ENCODE measurements around the gene P3H3. TPM values are rescaled to one million over a fixed set of nuclear protein-coding genes. Genes with fewer than 3 reads are reported as not detected.

Gene P3H3
- total RNA-seq, 1 experiment from 2014 or later, result 29.5 TPM

GRCh38 chr12:6826125-6826733 lies 2.0 kb upstream of the P3H3 start:
- no peak for DNase-seq (ENCODE audit: low spot score)

- DNase-seq (ENCODE audit: low spot score), result no peak
Observed at GRCh38 chr12:6826734-6827436, 1.3 kb upstream of the P3H3 start.

GRCh38 chr12:6827437-6827911 lies 733 bp upstream of the P3H3 start:
- peak; percentile 88 for DNase-seq (ENCODE audit: low spot score)

GRCh38 chr12:6828781-6829535 lies 751 bp downstream of the P3H3 start:
- DNase-seq (ENCODE audit: low spot score), result no peak

- no peak for DNase-seq (ENCODE audit: low spot score)
Observed at GRCh38 chr12:6829536-6830220, 1.5 kb downstream of the P3H3 start.

- DNase-seq (ENCODE audit: low spot score), result no peak
Observed at GRCh38 chr12:6830286-6830890, 2.2 kb downstream of the P3H3 start.

- DNase-seq (ENCODE audit: low spot score), result no peak
Observed at GRCh38 chr12:6830999-6831398, 2.8 kb downstream of the P3H3 start.

- no peak for DNase-seq (ENCODE audit: low spot score)
Observed at GRCh38 chr12:6831450-6831995, 3.3 kb downstream of the P3H3 start.

GRCh38 chr12:6832125-6832524 lies 3.9 kb downstream of the P3H3 start:
- DNase-seq (ENCODE audit: low spot score), result no peak

- no peak for DNase-seq (ENCODE audit: low spot score)
Observed at GRCh38 chr12:6833189-6833890, 5.1 kb downstream of the P3H3 start.

GRCh38 chr12:6834254-6834653 lies 6.0 kb downstream of the P3H3 start:
- no peak for DNase-seq (ENCODE audit: low spot score)

- DNase-seq (ENCODE audit: low spot score), result no peak
Observed at GRCh38 chr12:6834873-6835272, 6.7 kb downstream of the P3H3 start.

- no peak for DNase-seq (ENCODE audit: low spot score)
Observed at GRCh38 chr12:6836851-6837250, 8.6 kb downstream of the P3H3 start.

GRCh38 chr12:6837370-6838060 lies 9.3 kb downstream of the P3H3 start:
- DNase-seq (ENCODE audit: low spot score), result no peak

- DNase-seq (ENCODE audit: low spot score), result no peak
Observed at GRCh38 chr12:6838854-6839253, 10.6 kb downstream of the P3H3 start.

- DNase-seq (ENCODE audit: low spot score), result no peak
Observed at GRCh38 chr12:6839482-6840201, 11.4 kb downstream of the P3H3 start.

- no peak for DNase-seq (ENCODE audit: low spot score)
Observed at GRCh38 chr12:6840330-6840729, 12.1 kb downstream of the P3H3 start.

GRCh38 chr12:6840761-6841515 lies 12.7 kb downstream of the P3H3 start, which contains the start of gene GNB3:
GNB3 (plus strand) TSS chr12:6840925; CDS start chr12:6841288, 363 bp downstream.
- DNase-seq (ENCODE audit: low spot score), result no peak

- DNase-seq (ENCODE audit: low spot score), result no peak
Observed at GRCh38 chr12:6842075-6842474, 13.9 kb downstream of the P3H3 start.

All from H4 (cell line).